IPS DF 6.9 (cell line): ENCODE measurements around the gene TBC1D1.
A peak's percentile ranks its signal among the peaks of the same experiment; 100 is the strongest.

Experiments
- DNase-seq: peaks from one replicate; pipeline ENCODE4 v3.0.0-alpha.2; 2013; ENCODE audit warnings: low read depth, low spot score
- H3K27ac ChIP-seq: one replicate; pipeline ENCODE4 v1.5.1; 2013; ENCODE audit warnings: low read length, control low read depth
- H3K27me3 ChIP-seq: 2 replicates; pipeline ENCODE4 v1.6.1; 2013; ENCODE audit warnings: mild to moderate bottlenecking, low read length; ENCODE audit not compliant: control insufficient read depth, insufficient read depth
- H3K36me3 ChIP-seq: 2 replicates; pipeline ENCODE4 v1.6.1; 2013; ENCODE audit warnings: low read length; ENCODE audit not compliant: control insufficient read depth, insufficient read depth
- H3K4me1 ChIP-seq: 2 replicates; pipeline ENCODE4 v1.6.1; 2013; ENCODE audit warnings: low read length; ENCODE audit not compliant: control insufficient read depth, insufficient read depth
- H3K4me3 ChIP-seq: 2 replicates; pipeline ENCODE4 v1.5.1; 2013; ENCODE audit warnings: mild to moderate bottlenecking, low read length
- H3K9me3 ChIP-seq: 2 replicates; pipeline ENCODE4 v1.6.1; 2013; ENCODE audit warnings: low read length, inconsistent platforms; ENCODE audit not compliant: control insufficient read depth, insufficient read depth
- WGBS: extraction: QIAGEN DNeasy Blood & Tissue Kit; methylation state at CpG from one replicate; pipeline ENCODE4 v1.1.7; 2013; ENCODE audit warnings: mixed read lengths, missing lambda C conversion rate; ENCODE audit not compliant: insufficient read length, insufficient coverage; 5-methylcytosine and 5-hydroxymethylcytosine counted together

Gene TBC1D1

DNA sequence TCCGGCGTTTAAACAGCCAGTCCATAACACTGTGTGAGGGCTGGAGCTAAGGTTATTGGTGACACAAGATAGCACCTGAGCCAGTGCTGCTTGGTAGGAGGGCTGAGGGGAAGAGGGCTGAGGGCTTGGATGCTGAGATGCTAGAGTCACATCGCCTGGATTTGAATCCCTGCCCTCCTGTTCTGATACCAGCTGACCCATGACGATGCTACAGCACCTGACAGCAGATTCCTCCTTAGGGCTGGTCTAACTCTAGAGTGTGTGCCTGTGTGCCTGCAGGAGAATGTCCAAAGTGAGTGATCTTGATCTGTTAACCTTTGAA, 171.9 kb downstream of the TBC1D1 start:
- H3K36me3 ChIP-seq, result no peaks in the 10 kb centered on the region
- H3K27ac ChIP-seq, result no peak overlapping the region
- DNase-seq, result no peak
- H3K4me1 ChIP-seq, result no peaks in the 10 kb centered on the region
- no peak overlapping the region for H3K4me3 ChIP-seq
- WGBS, result no CpG with 5 or more reads among the region's 4 CpGs
- no peaks in the 10 kb centered on the region for H3K27me3 ChIP-seq
- no peaks in the 10 kb centered on the region for H3K9me3 ChIP-seq

DNA sequence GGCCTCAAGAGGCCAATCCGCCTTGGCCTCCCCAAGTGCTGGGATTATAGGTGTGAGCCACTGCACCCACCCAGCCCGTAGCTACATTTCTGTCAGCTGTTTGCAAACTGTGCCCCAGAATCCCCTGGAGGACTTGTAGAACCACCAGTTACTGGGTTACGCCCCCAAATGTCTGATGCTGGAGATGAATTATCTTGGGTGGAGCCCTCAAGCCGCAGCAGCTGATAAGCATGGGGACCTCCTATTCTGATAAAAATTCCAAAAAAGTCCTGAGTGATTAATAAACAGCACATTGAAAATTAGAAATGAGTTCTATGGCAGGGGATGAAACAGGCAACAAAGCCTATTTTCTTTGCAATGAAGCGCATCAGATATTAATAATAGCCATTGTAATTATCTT, 174.3 kb downstream of the TBC1D1 start:
- no peaks in the 10 kb centered on the region for H3K27me3 ChIP-seq
- no peaks in the 10 kb centered on the region for H3K9me3 ChIP-seq
- no peak overlapping the region for H3K27ac ChIP-seq
- no peak for DNase-seq
- H3K36me3 ChIP-seq, result no peaks in the 10 kb centered on the region
- H3K4me3 ChIP-seq, result no peak overlapping the region
- WGBS, result no CpG with 5 or more reads among the region's 5 CpGs
- H3K4me1 ChIP-seq, result no peaks in the 10 kb centered on the region

DNA sequence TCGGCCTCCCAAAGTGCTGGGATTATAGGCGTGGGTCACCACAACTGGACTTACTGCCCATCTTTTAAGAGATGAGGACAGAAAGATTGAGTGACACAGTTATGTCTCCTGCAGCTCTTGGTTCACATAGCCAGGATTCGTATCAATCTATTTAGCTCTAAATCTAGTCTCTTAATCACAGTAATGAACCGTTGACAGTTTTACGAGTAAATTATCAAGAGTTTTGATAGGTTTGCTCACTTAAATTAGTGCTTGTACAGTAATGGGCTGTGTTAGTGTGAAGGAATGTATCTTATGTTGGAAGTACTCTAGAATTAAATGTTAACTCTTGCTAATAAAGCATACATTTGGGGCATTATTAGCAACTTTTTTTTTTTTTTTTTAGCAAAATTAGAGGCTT, 175.0 kb downstream of the TBC1D1 start:
- no CpG with 5 or more reads among the region's 5 CpGs for WGBS
- no peaks in the 10 kb centered on the region for H3K36me3 ChIP-seq
- no peak overlapping the region for H3K4me3 ChIP-seq
- no peaks in the 10 kb centered on the region for H3K9me3 ChIP-seq
- no peak overlapping the region for H3K27ac ChIP-seq
- no peak for DNase-seq
- no peaks in the 10 kb centered on the region for H3K27me3 ChIP-seq
- H3K4me1 ChIP-seq, result no peaks in the 10 kb centered on the region

DNA sequence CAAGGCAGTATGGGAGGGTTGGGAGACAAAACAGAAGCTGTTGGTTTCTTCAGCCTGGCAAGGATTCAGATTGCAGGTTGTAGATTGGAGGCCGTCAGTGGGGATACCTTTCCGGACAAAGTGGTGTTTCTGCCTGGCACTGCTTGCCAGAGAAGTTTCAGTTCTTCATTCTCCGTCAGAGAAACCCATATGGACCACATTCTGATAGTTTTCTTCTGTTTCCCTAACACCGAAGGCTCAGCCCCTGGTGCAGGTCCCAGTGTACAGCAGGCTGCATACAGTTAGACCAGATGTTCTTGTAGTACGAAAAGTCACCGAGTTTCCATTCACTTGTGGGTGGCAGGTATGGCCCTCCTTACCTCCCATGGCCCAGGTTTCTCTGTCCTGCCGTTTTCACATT, 176.6 kb downstream of the TBC1D1 start:
- no peaks in the 10 kb centered on the region for H3K4me1 ChIP-seq
- no peaks in the 10 kb centered on the region for H3K27me3 ChIP-seq
- no peaks in the 10 kb centered on the region for H3K36me3 ChIP-seq
- no CpG with 5 or more reads among the region's 7 CpGs for WGBS
- no peak for DNase-seq
- H3K9me3 ChIP-seq, result no peaks in the 10 kb centered on the region
- no peak overlapping the region for H3K4me3 ChIP-seq
- no peak overlapping the region for H3K27ac ChIP-seq

DNA sequence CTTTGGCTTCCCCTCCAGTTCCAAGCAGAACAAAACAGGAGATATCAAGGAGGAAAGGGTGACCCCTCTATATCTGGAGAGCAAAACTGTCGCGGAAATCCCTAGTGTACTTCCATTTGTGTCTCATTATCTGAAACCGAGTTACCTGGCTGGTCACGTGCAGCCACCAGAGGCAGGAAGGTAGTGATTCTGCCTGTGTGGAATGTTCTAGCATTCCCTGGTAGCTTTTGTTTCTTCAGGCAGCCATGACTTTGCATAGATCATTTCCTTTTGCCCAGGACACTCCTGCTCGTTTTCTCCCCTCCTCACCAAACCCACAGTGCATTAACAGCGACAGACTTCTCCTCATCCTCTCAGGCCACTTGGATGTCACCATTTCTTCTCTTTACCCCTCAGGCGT, 177.2 kb downstream of the TBC1D1 start:
- H3K4me3 ChIP-seq, result no peak overlapping the region
- no peaks in the 10 kb centered on the region for H3K9me3 ChIP-seq
- no peaks in the 10 kb centered on the region for H3K36me3 ChIP-seq
- no peak for DNase-seq
- no peak overlapping the region for H3K27ac ChIP-seq
- H3K4me1 ChIP-seq, result no peaks in the 10 kb centered on the region
- no peaks in the 10 kb centered on the region for H3K27me3 ChIP-seq
- WGBS, result no CpG with 5 or more reads among the region's 7 CpGs

DNA sequence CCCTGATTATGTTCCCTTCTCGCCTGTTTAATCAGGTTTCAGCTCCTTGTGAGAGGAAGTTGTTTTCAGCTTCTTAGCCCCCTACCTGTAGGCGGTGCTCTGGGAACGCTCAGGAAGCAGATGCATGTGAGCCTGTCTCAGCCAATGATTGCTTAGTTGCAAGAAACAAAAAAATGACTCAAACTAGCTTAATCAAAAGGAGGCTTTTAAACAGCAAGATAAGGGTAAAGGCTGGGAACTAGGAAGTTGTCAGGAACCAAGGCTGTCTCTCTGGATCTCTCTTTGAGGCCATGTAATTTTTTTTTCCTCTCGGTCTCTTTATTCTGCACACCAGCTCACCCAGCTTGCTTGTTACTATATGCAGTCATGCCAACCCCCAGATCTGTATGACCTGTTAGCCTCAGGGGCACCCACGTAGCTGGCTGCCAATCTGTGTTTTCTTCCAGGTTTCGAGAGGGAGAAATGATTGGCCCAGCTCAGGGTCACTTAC, 178.4 kb downstream of the TBC1D1 start:
- H3K4me1 ChIP-seq, result no peaks in the 10 kb centered on the region

DNA sequence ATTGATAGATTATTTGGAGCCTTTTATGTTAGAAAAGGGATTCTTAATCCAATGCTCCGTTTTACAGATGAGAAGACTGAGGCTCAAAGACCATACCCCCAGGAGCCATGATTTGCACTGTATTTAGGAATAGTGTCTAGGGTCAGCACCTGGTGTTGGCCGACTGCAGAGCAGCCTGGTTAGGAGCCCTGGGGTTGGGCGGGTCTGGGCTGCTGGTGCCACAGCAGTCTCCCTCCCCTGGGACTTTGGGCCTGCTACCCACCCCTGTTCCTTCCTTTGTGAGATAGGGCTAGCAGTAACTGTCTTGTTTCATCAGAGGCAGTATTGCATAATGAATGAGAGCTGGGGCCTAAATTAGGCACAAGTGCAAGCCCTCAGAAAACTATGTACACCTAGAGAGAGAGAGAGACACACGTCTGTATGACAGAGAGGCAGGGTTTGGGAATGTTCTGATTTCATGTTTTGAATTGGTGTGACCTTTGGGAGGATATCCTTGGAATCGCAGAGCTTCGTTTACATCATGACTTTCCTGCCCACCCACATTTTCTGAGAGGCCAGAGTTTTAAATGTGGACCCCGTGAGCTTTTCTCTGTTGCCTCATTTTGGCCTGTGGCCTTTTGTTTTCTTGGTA, 181.0 kb downstream of the TBC1D1 start:
- no CpG with 5 or more reads among the region's 7 CpGs for WGBS
- Histone ChIP-seq H3K4me1 (no peaks in the 10 kb centered on the region), H3K9me3 (no peaks in the 10 kb centered on the region), H3K4me3 (no peak overlapping the region), H3K36me3 (no peaks in the 10 kb centered on the region), H3K27ac (no peak overlapping the region), H3K27me3 (no peaks in the 10 kb centered on the region)
- DNase-seq, result no peak

More for the DNA sequence above, 178.4 kb downstream of the TBC1D1 start:
- Histone ChIP-seq H3K36me3 (no peaks in the 10 kb centered on the region), H3K9me3 (no peaks in the 10 kb centered on the region), H3K4me3 (no peak overlapping the region), H3K27me3 (no peaks in the 10 kb centered on the region), H3K27ac (no peak overlapping the region)
- WGBS, result no CpG with 5 or more reads among the region's 6 CpGs
- peak; percentile 29 for DNase-seq

DNA sequence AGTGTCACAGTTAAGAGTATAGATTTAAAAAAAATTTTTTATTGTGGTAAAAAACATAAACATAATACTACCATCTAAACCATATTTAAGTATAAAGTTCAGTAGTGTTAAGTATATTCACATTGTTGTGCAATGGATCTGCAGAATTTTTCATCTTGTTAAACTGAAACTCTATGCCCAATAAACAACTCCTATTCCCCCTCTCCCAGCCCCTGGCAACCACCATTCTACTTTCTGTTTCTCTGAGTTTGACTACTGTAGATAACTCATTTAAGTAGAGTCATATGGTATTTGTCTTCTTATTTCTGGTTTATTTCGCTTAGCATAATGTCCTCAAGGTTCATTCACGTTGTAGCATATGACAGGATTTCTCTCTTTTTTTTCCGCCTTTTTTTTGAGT, 181.7 kb downstream of the TBC1D1 start:
- Histone ChIP-seq H3K36me3 (no peaks in the 10 kb centered on the region), H3K27me3 (no peaks in the 10 kb centered on the region), H3K4me1 (no peaks in the 10 kb centered on the region), H3K9me3 (no peaks in the 10 kb centered on the region), H3K4me3 (no peak overlapping the region), H3K27ac (no peak overlapping the region)
- no CpG with 5 or more reads among the region's 3 CpGs for WGBS
- DNase-seq, result no peak

DNA sequence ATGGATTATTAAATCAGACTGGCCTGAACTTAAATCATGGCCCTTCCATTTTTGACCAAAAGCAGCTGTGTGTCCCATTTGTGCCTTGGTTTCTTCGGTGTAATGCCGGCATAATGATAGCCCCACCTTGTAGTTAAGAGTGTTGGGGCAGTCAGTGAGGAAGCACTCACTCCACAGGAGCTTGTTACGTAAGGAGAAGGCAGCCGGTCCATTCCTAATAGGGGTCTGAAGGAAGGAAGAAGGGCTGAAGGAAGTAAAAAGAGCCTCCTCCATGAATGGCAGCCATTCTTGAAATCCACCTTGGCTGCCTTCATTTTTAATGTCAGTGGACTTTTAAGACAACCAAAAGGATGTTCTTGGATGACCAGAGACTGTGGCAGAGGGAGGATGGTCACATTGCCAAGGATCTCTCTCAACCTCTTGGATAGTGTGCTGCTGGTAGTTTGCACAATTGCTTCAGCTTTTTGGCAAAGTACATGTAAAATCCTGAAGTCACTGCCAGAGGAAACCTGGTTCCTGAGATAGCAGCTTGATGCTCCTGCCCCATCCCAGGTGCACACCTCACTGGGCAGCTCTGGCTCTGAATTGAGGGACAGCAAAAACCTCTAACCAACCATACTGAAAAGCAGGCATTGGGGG, 182.8 kb downstream of the TBC1D1 start:
- no peaks in the 10 kb centered on the region for H3K36me3 ChIP-seq
- no peak for DNase-seq
- H3K4me3 ChIP-seq, result no peak overlapping the region
- no peaks in the 10 kb centered on the region for H3K4me1 ChIP-seq
- H3K27ac ChIP-seq, result no peak overlapping the region
- H3K9me3 ChIP-seq, result no peaks in the 10 kb centered on the region
- no peaks in the 10 kb centered on the region for H3K27me3 ChIP-seq
- no CpG with 5 or more reads among the region's 4 CpGs for WGBS

DNA sequence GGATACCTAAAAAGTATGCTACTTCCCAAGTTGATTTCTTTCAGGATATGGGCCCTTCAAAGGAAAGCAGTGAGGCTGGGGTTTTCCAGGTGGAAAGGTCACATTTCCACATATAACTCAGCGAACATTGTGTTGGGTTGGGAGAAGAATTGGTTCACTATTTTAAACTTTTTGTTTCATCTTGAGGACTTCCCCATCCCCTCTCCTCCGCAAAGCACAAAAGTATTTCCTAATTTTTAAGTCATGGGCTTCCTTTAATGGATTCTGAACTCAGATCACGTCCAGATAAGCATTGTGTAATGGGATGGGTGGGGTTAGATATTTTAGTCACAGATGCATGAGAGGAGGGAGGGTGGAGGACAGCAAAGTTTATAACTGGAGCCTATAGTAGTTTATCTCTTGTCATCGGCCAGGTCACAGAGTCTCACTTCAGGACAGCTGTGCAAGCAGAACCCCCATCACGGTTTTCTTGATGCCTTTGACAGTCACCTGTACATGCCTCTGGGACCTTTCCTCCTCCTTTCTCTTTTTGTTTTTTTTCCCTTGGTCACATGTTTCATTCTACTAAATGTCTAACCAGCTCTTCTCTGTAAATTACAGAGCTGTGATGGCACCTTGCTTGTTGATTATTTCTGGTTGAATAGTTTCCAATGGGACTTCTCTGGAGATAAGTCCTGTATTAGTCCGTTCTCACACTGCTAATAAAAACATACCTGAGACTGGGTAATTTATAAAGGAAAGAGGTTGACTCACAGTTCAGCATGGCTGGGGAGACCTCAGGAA, 184.7 kb downstream of the TBC1D1 start:
- H3K4me1 ChIP-seq, result no peaks in the 10 kb centered on the region
- H3K4me3 ChIP-seq, result no peak overlapping the region
- WGBS, result no CpG with 5 or more reads among the region's 6 CpGs
- no peak overlapping the region for H3K27ac ChIP-seq
- no peaks in the 10 kb centered on the region for H3K27me3 ChIP-seq
- no peaks in the 10 kb centered on the region for H3K36me3 ChIP-seq
- H3K9me3 ChIP-seq, result no peaks in the 10 kb centered on the region
- no peak for DNase-seq
